GM20431 (cell line): Measurements from ENCODE around the gene HDAC9.
"Not testable (repeated sequence)": the region's sequence is repeated elsewhere in the genome, so short reads cannot be mapped to it uniquely, and the experiment has no call there.

ENCODE experiments used
- in situ Hi-C: fragments of 300-500 bp; cut with MseI, MboI; formaldehyde crosslinking; loops from one replicate; pipeline ENCODE4 v1.15.0; 2020; ENCODE audit warnings: low sequenced_read_pairs; ENCODE audit not compliant: unreplicated experiment

HDAC9 gene

DNA sequence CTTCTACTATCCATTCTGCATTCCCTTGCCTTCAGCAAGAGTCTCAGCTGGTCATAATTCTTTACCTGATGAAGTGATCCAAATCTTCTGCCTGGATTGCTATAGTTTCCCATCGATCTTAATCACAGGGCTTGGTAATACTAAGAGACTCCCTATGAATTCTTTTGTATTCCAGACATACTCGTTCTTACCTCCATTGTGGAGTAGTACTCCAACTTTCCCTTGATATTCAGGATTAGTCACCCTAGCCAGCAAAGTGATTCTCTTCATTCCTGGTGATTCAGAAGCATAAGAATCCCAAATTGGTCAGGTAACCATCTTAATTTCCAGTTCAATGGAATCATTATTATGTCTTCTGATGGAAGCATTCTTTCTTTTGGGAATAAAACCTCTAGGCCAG, 525.2 kb downstream of the HDAC9 start:
- in situ Hi-C loops = no loop called here

DNA sequence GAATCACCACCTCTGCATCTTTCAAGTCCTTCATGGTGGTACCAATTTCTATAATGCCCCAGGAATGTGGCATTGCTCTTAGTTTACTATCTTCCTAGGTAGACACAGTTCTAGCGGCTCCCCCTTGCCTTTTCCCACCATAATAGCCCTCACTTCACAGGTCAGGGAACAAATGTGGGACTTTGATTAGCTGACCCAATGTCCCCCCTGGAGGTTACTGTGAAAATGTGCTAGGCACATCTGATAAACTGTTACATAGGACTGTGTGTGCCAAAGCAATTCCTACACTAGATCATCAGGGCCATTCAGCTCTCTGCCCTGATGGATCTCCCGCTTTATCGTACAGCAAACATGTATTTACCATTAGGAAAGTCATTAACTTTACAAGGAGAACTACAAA, 527.9 kb downstream of the HDAC9 start:
- in situ Hi-C loops = no loop called here

DNA sequence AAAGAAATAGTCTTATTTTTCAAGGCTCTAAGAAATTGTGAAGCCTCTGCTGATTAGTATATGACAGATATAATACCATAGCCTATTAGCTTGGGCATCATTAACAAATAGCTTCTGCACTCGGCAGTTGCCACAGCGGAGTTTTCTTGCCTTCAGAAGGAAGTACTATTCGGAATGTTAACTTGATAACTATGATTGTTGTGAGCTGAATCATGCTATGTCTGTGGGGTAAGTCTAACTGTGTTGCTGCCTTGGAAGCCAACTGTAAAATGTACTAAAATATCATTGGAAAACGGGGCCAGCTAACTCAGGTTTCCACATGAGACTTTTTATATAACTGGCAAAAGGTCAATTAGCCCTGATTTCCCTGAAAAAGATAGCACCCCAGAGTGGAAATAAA, 528.7 kb downstream of the HDAC9 start:
- in situ Hi-C loops = no loop called here

- in situ Hi-C loops = no loop called here
These were observed 531.3 kb downstream of the HDAC9 start for GRCh38 chr7:19026888-19027287.

- in situ Hi-C loops = no loop called here
These were observed 534.7 kb downstream of the HDAC9 start for GRCh38 chr7:19030281-19030680.

DNA sequence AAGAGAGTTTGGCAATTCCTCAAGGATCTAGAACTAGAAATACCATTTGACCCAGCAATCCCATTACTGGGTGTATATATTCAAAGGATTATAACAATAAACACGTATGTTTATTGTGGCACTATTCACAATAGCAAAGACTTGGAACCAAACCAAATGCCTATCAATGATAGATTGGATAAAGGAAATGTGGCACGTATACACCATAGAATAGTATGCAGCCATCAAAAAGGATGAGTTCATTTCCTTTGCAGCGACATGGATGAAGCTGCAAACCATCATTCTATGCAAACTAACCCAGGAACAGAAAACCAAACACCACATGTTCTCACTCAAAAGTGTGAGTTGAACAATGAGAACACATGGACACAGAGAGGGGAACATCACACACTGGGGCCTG, 537.4 kb downstream of the HDAC9 start:
- in situ Hi-C loops = not testable (repeated sequence)

DNA sequence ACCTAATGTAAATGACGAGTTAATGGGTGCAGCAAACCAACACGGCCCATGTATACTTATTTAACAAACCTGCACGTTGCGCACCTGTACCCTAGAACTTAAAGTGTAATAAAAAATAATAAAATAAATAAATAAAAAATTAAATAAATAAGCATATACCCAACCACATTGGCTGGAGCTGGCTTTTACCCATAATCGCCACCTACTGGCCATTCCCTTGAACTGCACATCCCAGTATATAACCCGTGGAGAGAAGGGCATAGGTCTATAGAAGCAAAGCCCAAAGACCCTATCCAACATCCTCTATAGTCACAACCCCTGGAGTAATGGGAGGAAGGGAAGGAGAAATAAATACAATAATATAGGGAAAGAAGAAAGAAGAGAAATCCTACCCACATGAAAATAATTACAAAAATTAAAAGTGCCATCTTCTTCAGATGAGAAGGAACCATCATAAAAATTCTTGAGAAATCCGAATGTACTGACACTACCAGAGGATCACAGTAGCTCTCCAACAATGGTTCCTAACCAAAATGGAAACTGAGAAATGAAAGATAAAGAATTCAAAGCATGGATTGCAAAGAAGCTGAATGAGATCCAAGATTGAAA, 556.3 kb downstream of the HDAC9 start:
- in situ Hi-C loops = loop anchor here (25.0 kb wide), 1 partner anchor 715 kb away; no protein-coding TSS in a partner anchor
